H1 (cell line): ENCODE results near the gene COL4A3. TPM values are rescaled to one million over a fixed set of nuclear protein-coding genes. Genes with fewer than 3 reads are reported as not detected.

ENCODE experiments used
- CTCF ChIA-PET: fragments of 300-600 bp; sonication (Branson Sonifier 250); formaldehyde crosslinking; loops from one replicate; lab custom pipeline; 2021; ENCODE audit not compliant: partially characterized antibody; lab: Charles Lee
- POLR2A ChIA-PET: fragments of 300-600 bp; sonication (Branson Sonifier 250); formaldehyde crosslinking; loops from one replicate; lab custom pipeline; 2021; ENCODE audit warnings: inconsistent platforms; ENCODE audit not compliant: partially characterized antibody; lab: Charles Lee
- DNase-seq, 2 experiments: peaks; one replicate each; pipeline versions ENCODE4 v3.0.0 to v3.0.0-alpha.2; 2010 to 2022; ENCODE audit warnings: low spot score in 2 of 2, low read depth in 1 of 2, mixed read lengths in 1 of 2
- FAIRE-seq: peaks from 2 replicates; lab custom pipeline; 2011; peaks lifted over from hg19 to GRCh38; lab: Jason Lieb, UNC
- H2AFZ ChIP-seq: 2 replicates; pipeline ENCODE4 v1.8.1; 2012; ENCODE audit warnings: low read length, inconsistent platforms
- H2AK5ac ChIP-seq: 2 replicates; pipeline ENCODE4 v1.6.1; 2013; ENCODE audit warnings: low read depth, low read length
- H2BK120ac ChIP-seq: replicated peaks from 2 replicates; pipeline ENCODE3; 2013; ENCODE audit warnings: low read depth, low read length, inconsistent platforms
- H2BK12ac ChIP-seq: 2 replicates; pipeline ENCODE4 v1.6.1; 2013; ENCODE audit warnings: low read depth, low read length
- H2BK15ac ChIP-seq: 2 replicates; pipeline ENCODE4 v1.6.1; 2013; ENCODE audit warnings: low read length
- H2BK20ac ChIP-seq: 2 replicates; pipeline ENCODE4 v1.6.1; 2013; ENCODE audit warnings: low read length
- H2BK5ac ChIP-seq: 2 replicates; pipeline ENCODE4 v1.6.1; 2013; ENCODE audit warnings: low read depth, low read length
- H3K14ac ChIP-seq: 2 replicates; pipeline ENCODE4 v1.6.1; 2013; ENCODE audit warnings: inconsistent platforms; ENCODE audit not compliant: insufficient read length
- H3K18ac ChIP-seq: 2 replicates; pipeline ENCODE4 v1.6.1; 2013; ENCODE audit warnings: low read length; ENCODE audit errors: extremely low read depth
- H3K23ac ChIP-seq: 2 replicates; pipeline ENCODE4 v1.6.1; 2013; ENCODE audit warnings: inconsistent platforms; ENCODE audit not compliant: insufficient read length
- H3K23me2 ChIP-seq: 2 replicates; pipeline ENCODE4 v1.6.1; 2013; ENCODE audit warnings: low read depth, low read length
- H3K27ac ChIP-seq: 2 replicates; pipeline ENCODE4 v1.6.1; 2011; ENCODE audit warnings: low read depth, low read length, inconsistent platforms
- H3K27me3 ChIP-seq, 4 experiments: replicated peaks in 1 of 4; 1 replicate in 1 of 4; 2 replicates in 3 of 4; pipeline versions ENCODE4 v1.6.1 to v1.8.1; 2011 to 2013; ENCODE audit warnings: low read length in 3 of 4, mild to moderate bottlenecking in 3 of 4, inconsistent platforms in 2 of 4, mixed read lengths in 2 of 4, moderate library complexity in 1 of 4; ENCODE audit not compliant: control insufficient read depth in 3 of 4, insufficient read depth in 3 of 4; ENCODE audit errors: extremely low read depth in 1 of 4
- H3K36me3 ChIP-seq, 4 experiments: 2 replicates each; pipeline versions ENCODE4 v1.6.1 to v1.8.1; 2011 to 2013; ENCODE audit warnings: mild to moderate bottlenecking in 4 of 4, low read length in 3 of 4, moderate library complexity in 2 of 4, control low read depth in 1 of 4, inconsistent platforms in 1 of 4; ENCODE audit not compliant: insufficient read depth in 4 of 4, control insufficient read depth in 2 of 4
- H3K4ac ChIP-seq: replicated peaks from 2 replicates; pipeline ENCODE3; 2013; ENCODE audit warnings: low read length, low read depth, mixed read lengths, inconsistent platforms; ENCODE audit not compliant: insufficient read length
- H3K4me1 ChIP-seq, 4 experiments: replicated peaks in 1 of 4; 1 replicate in 1 of 4; 2 replicates in 3 of 4; pipeline versions ENCODE4 v1.6.1 to v1.8.1; 2011 to 2013; ENCODE audit warnings: low read length in 3 of 4, inconsistent platforms in 2 of 4, mixed read lengths in 1 of 4; ENCODE audit not compliant: insufficient read depth in 4 of 4, control insufficient read depth in 3 of 4
- H3K4me2 ChIP-seq, 2 experiments: 2 replicates each; pipeline versions ENCODE4 v1.6.1 to v1.8.1; 2011 to 2013; ENCODE audit warnings: low read depth in 2 of 2, low read length in 2 of 2, control low read depth in 1 of 2, inconsistent platforms in 1 of 2, mild to moderate bottlenecking in 1 of 2; ENCODE audit not compliant: insufficient read depth in 1 of 2
- H3K4me3 ChIP-seq, 4 experiments: fragments of 200-600, 300-600 bp in 1 of 4; sonication (generic), shearing (Covaris generic), sonication (Bioruptor Twin) in 1 of 4; 2 replicates each; pipeline versions ENCODE4 v1.5.1 to v1.8.1; 2011 to 2016; ENCODE audit warnings: low read length in 4 of 4, low read depth in 3 of 4, control low read depth in 2 of 4, inconsistent platforms in 2 of 4, mild to moderate bottlenecking in 2 of 4, mixed read lengths in 1 of 4, moderate library complexity in 1 of 4; ENCODE audit not compliant: insufficient read depth in 2 of 4; ENCODE audit errors: extremely low read depth in 1 of 4
- H3K56ac ChIP-seq: replicated peaks from 2 replicates; pipeline ENCODE3; 2013; ENCODE audit warnings: low read depth, mild to moderate bottlenecking, mixed read lengths, low read length, inconsistent platforms; ENCODE audit not compliant: insufficient read length
- H3K79me1 ChIP-seq: 2 replicates; pipeline ENCODE4 v1.6.1; 2013; ENCODE audit warnings: low read depth, low read length, control low read depth
- H3K79me2 ChIP-seq, 2 experiments: 2 replicates each; pipeline versions ENCODE4 v1.6.1 to v1.8.1; 2012 to 2013; ENCODE audit warnings: low read length in 2 of 2, mild to moderate bottlenecking in 2 of 2, inconsistent platforms in 1 of 2; ENCODE audit not compliant: insufficient read depth in 2 of 2, control insufficient read depth in 1 of 2
- H3K9ac ChIP-seq, 4 experiments: replicated peaks in 1 of 4; 1 replicate in 1 of 4; 2 replicates in 3 of 4; pipeline versions ENCODE4 v1.6.1 to v1.8.1; 2011 to 2013; ENCODE audit warnings: low read depth in 3 of 4, low read length in 3 of 4, control low read depth in 2 of 4, mild to moderate bottlenecking in 2 of 4, moderate library complexity in 2 of 4, inconsistent platforms in 1 of 4; ENCODE audit errors: extremely low read depth in 1 of 4
- H3K9me3 ChIP-seq, 2 experiments: 2 replicates each; pipeline versions ENCODE4 v1.6.1 to v1.8.1; 2012 to 2013; ENCODE audit warnings: mild to moderate bottlenecking in 2 of 2, moderate library complexity in 2 of 2, control low read depth in 1 of 2, inconsistent platforms in 1 of 2, low read depth in 1 of 2, low read length in 1 of 2, mixed read lengths in 1 of 2; ENCODE audit not compliant: insufficient read depth in 2 of 2
- H4K20me1 ChIP-seq, 2 experiments: replicated peaks in 1 of 2; 2 replicates each; pipeline versions ENCODE3 to v1.8.1; 2011 to 2013; ENCODE audit warnings: inconsistent platforms in 2 of 2, low read length in 2 of 2, mild to moderate bottlenecking in 1 of 2; ENCODE audit not compliant: insufficient read depth in 2 of 2, control insufficient read depth in 1 of 2
- H4K5ac ChIP-seq: 2 replicates; pipeline ENCODE4 v1.6.1; 2013; ENCODE audit warnings: low read length, low read depth, mixed read lengths, inconsistent platforms; ENCODE audit not compliant: insufficient read length
- H4K8ac ChIP-seq: 2 replicates; pipeline ENCODE4 v1.8.0; 2013; ENCODE audit warnings: mild to moderate bottlenecking, moderate library complexity, low read length, inconsistent platforms; ENCODE audit not compliant: insufficient read depth; ENCODE audit errors: extremely low read depth
- H4K91ac ChIP-seq: replicated peaks from 2 replicates; pipeline ENCODE3; 2013; ENCODE audit warnings: low read length, mixed read lengths, inconsistent platforms; ENCODE audit not compliant: insufficient read length
- CREB1 ChIP-seq: IDR thresholded peaks from 2 replicates; pipeline ENCODE4 v1.6.1; 2012; ENCODE audit warnings: inconsistent platforms
- FOSL1 ChIP-seq: IDR thresholded peaks from 2 replicates; pipeline ENCODE4 v1.6.1; 2011; ENCODE audit warnings: mild to moderate bottlenecking, low read depth, low read length, moderate library complexity; ENCODE audit not compliant: insufficient read depth
- GABPA ChIP-seq: IDR thresholded peaks from 2 replicates; pipeline ENCODE4 v1.6.1; 2011; ENCODE audit warnings: mild to moderate bottlenecking, low read length, moderate library complexity, borderline replicate concordance; ENCODE audit not compliant: insufficient read depth
- HDAC6 ChIP-seq: IDR thresholded peaks from one replicate; pipeline ENCODE4 v1.7.1; 2012; ENCODE audit warnings: low read depth, mild to moderate bottlenecking, inconsistent platforms, low read length, moderate library complexity
- JUN ChIP-seq: IDR thresholded peaks from 2 replicates; pipeline ENCODE4 v1.6.1; 2011; ENCODE audit warnings: low read depth, mild to moderate bottlenecking, improper control_type of control experiment, low read length
- KDM1A ChIP-seq: fragments of 200-600, 300-600 bp; sonication (generic); IDR thresholded peaks from 2 replicates; pipeline ENCODE4 v1.7.1; 2016; ENCODE audit warnings: mild to moderate bottlenecking, low read length, borderline replicate concordance
- RAD21 ChIP-seq, 2 experiments: IDR thresholded peaks in 1 of 2; conservative IDR thresholded peaks in 1 of 2; 2 replicates each; pipeline ENCODE4 v1.6.1; 2011; ENCODE audit warnings: low read depth in 2 of 2, low read length in 2 of 2, improper control_type of control experiment in 1 of 2, inconsistent platforms in 1 of 2, mild to moderate bottlenecking in 1 of 2, moderate library complexity in 1 of 2
- RXRA ChIP-seq: IDR thresholded peaks from 2 replicates; pipeline ENCODE4 v1.6.1; 2011; ENCODE audit warnings: low read depth, mild to moderate bottlenecking, low read length, moderate library complexity; ENCODE audit not compliant: insufficient read depth
- SIN3A ChIP-seq, 2 experiments: IDR thresholded peaks in 1 of 2; conservative IDR thresholded peaks in 1 of 2; 2 replicates each; pipeline ENCODE4 v1.6.1; 2011 to 2012; ENCODE audit warnings: low read length in 2 of 2, improper control_type of control experiment in 1 of 2, low read depth in 1 of 2, mild to moderate bottlenecking in 1 of 2
- SP1 ChIP-seq: IDR thresholded peaks from 2 replicates; pipeline ENCODE4 v1.6.1; 2011; ENCODE audit warnings: low read depth, low read length
- TBP ChIP-seq: IDR thresholded peaks from 2 replicates; pipeline ENCODE4 v1.6.1; 2011; ENCODE audit warnings: low read depth, low read length, improper control_type of control experiment
- WGBS, 2 experiments: shearing (Covaris generic) in 1 of 2; methylation state at CpG; one replicate each; pipeline versions ENCODE4 v1.1.6 to v1.1.7; 2013 to 2015; ENCODE audit warnings: low lambda C conversion rate in 2 of 2, mixed read lengths in 2 of 2, inconsistent platforms in 1 of 2, low coverage in 1 of 2, missing lambda C conversion rate in 1 of 2; ENCODE audit not compliant: insufficient replicate concordance in 2 of 2, insufficient coverage in 1 of 2, insufficient read length in 1 of 2; ENCODE audit errors: extremely low coverage in 1 of 2, missing lambda C conversion rate in 1 of 2; 5-methylcytosine and 5-hydroxymethylcytosine counted together
- polyA plus RNA-seq, 7 experiments: library from polyadenylated mRNA; depleted of rRNA in 3 of 7; stranded (reverse) in 5 of 7; unstranded in 2 of 7; fragments of >200 nt in 5 of 7; fragments of 200-250 nt in 2 of 7; gene quantifications; 1 replicate in 5 of 7; 2 replicates in 1 of 7; 4 replicates in 1 of 7; pipeline versions ENCODE4 v1.2.1 to v1.2.3, GENCODE V29; 2011 to 2013; ENCODE audit warnings: missing spikeins in 2 of 7, mixed read lengths in 2 of 7
- total RNA-seq: library from RNA; stranded (reverse); fragmentation: NEBNext Ultra II Directional; extraction: Animal tissue kit (Norgen Biotek cat#: 25700); gene quantifications from 2 replicates; pipeline ENCODE4 v1.2.1, GENCODE V29; 2021
- TF ChIP-seq, protein P1 (sequence below), 3 experiments: IDR thresholded peaks; 1 replicate in 2 of 3; 2 replicates in 1 of 3; pipeline versions ENCODE4 v1.5.1 to v1.6.1; 2011; ENCODE audit warnings: low read length in 3 of 3, mild to moderate bottlenecking in 3 of 3, inconsistent platforms in 2 of 3, low read depth in 1 of 3, moderate library complexity in 1 of 3; ENCODE audit not compliant: insufficient read depth in 1 of 3; ENCODE audit errors: control extremely low read depth in 1 of 3

COL4A3 gene
- total and polyA plus RNA-seq, 2 of the 8 experiments (the other 6 are each of a cell fraction or from before 2014, with no cell fraction given): 0.12 to 0.17 TPM

DNA sequence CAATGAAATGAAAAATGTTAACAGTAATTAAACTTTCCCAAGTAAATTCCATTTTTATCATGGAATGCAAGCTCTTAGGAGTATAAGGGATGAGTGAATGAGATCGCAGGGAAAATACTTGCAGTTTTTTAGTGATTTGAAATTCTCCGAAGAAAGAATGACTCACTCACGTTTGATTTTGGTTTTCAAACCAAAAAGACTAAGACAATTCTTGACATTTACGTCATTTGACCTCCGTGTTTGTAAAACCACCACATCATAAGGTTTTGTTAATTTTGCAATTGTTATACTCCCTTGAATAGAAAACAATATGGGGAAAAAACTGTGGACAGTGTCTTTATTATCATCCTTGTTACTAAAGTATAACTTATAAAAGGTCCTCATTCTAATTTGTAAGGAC, 29.8 kb upstream of the COL4A3 start:
- H3K9me3 ChIP-seq: no peaks in the 10 kb centered on the region
- H3K23ac ChIP-seq: no peak overlapping the region
- no peak overlapping the region for H2BK15ac ChIP-seq
- no peaks in the 10 kb centered on the region for H3K79me2 ChIP-seq
- H3K27ac ChIP-seq: no peak overlapping the region
- H3K4me2 ChIP-seq: no peak overlapping the region
- no peak overlapping the region for H3K9ac ChIP-seq
- WGBS, 2 experiments: 85% methylated on average over 5 of the region's 5 CpGs; no CpG with 5 or more reads in 1 of the 2 experiments
- no peak overlapping the region for H3K4me3 ChIP-seq
- no peak overlapping the region for H2BK120ac ChIP-seq
- no peak overlapping the region for H3K18ac ChIP-seq
- no peak overlapping the region for H4K5ac ChIP-seq
- no peak overlapping the region for H2AK5ac ChIP-seq
- H3K36me3 ChIP-seq: no peaks in the 10 kb centered on the region
- ChIA-PET CTCF (interaction anchor here (1.0 to 7.6 kb wide), 6 partner anchors 9 to 187 kb away, joined by 4 to 112 read pairs (median 4); partner anchors contain the start of genes COL4A3 and COL4A4), POLR2A (no interaction called here)
- no peak for FAIRE-seq
- H3K14ac ChIP-seq: no peak overlapping the region
- H3K23me2 ChIP-seq: no peaks in the 10 kb centered on the region
- H3K27me3 ChIP-seq: no peaks in the 10 kb centered on the region
- H3K56ac ChIP-seq: no peak overlapping the region
- H3K4ac ChIP-seq: no peak overlapping the region
- no peaks in the 10 kb centered on the region for H3K4me1 ChIP-seq
- no peak overlapping the region for H2BK5ac ChIP-seq
- H4K91ac ChIP-seq: no peak overlapping the region
- no peak overlapping the region for H4K8ac ChIP-seq
- H2AFZ ChIP-seq: no peak overlapping the region
- no peaks in the 10 kb centered on the region for H3K79me1 ChIP-seq
- DNase-seq: no peak
- no peaks in the 10 kb centered on the region for H4K20me1 ChIP-seq
- no peak overlapping the region for H2BK12ac ChIP-seq
- H2BK20ac ChIP-seq: no peak overlapping the region
- no peak for TF ChIP-seq SIN3A (conservative IDR thresholded peaks at IDR 0.05 in 1 of 2, IDR thresholded peaks at IDR 0.05 in 1 of 2; ENCODE audit: low read depth in 1 of 2, low read length in 2 of 2)
- no peak for TF ChIP-seq SP1
- TF ChIP-seq GABPA: no peak
- TF ChIP-seq KDM1A: no peak
- TF ChIP-seq RAD21 (IDR thresholded peaks at IDR 0.05 in 1 of 2, conservative IDR thresholded peaks at IDR 0.05 in 1 of 2; ENCODE audit: low read depth in 2 of 2, low read length in 2 of 2): no peak
- TF ChIP-seq TBP: no peak
- TF ChIP-seq RXRA: no peak
- TF ChIP-seq, protein P1, sequence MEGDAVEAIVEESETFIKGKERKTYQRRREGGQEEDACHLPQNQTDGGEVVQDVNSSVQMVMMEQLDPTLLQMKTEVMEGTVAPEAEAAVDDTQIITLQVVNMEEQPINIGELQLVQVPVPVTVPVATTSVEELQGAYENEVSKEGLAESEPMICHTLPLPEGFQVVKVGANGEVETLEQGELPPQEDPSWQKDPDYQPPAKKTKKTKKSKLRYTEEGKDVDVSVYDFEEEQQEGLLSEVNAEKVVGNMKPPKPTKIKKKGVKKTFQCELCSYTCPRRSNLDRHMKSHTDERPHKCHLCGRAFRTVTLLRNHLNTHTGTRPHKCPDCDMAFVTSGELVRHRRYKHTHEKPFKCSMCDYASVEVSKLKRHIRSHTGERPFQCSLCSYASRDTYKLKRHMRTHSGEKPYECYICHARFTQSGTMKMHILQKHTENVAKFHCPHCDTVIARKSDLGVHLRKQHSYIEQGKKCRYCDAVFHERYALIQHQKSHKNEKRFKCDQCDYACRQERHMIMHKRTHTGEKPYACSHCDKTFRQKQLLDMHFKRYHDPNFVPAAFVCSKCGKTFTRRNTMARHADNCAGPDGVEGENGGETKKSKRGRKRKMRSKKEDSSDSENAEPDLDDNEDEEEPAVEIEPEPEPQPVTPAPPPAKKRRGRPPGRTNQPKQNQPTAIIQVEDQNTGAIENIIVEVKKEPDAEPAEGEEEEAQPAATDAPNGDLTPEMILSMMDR (IDR thresholded peaks at IDR 0.05; ENCODE audit: control extremely low read depth in 1 of 3, insufficient read depth in 1 of 3, low read depth in 1 of 3, low read length in 3 of 3): no peak
- no peak for TF ChIP-seq HDAC6
- TF ChIP-seq CREB1: no peak
- TF ChIP-seq JUN: no peak
- no peak for TF ChIP-seq FOSL1
